ENCODE results near the gene PRDM1. TPM values are rescaled to one million over a fixed set of nuclear protein-coding genes. Genes with fewer than 3 reads are reported as not detected.

The PRDM1 gene
- total and polyA plus RNA-seq, 2 donors (not counting 1 experiment from before 2014, with no cell fraction given) = 2.8 to 5.4 TPM

DNA sequence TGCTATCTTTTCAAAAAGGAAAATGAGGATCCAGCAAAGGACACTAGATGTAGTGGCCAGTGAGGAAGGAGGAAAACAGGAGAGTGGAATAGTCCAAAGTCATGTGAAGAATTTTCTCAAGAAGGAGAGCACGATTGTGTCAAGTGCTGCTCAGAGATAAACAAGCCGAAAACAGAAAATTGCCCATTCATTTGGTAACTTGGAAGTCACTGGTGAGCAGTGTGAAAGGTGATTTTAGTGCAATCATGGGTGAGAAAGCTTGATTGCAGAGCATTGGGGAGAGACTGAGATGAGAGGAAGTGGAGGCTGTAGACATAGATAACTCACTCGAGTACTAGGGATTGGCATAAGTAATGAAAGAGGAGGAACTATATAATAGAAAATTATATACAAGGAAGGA lies 26.0 kb upstream of the PRDM1 start:
- DNase-seq (ENCODE audit: low read depth in 2 of 2) = no peak
- Histone ChIP-seq H2AFZ (ENCODE audit: low read length) (no peak overlapping the region), H3K79me2 (ENCODE audit: control insufficient read depth, insufficient read depth, low read length) (no peaks in the 10 kb centered on the region), H3K4me1 (ENCODE audit: control insufficient read depth, extremely low read depth, insufficient read depth, low read length) (peaks cover 11% of the 10 kb centered on the region), H3K36me3 (ENCODE audit: control insufficient read depth, insufficient read depth, low read length) (no peaks in the 10 kb centered on the region), H4K20me1 (ENCODE audit: control insufficient read depth, extremely low read depth, insufficient read depth, low read length) (no peaks in the 10 kb centered on the region), H3K9me3 (ENCODE audit: control insufficient read depth, insufficient read depth, low read depth, low read length) (no peaks in the 10 kb centered on the region), H3K27me3 (ENCODE audit: control insufficient read depth, insufficient read depth, low read length) (no peaks in the 10 kb centered on the region), H3K4me2 (ENCODE audit: extremely low read depth, insufficient read depth, low read length) (no peak overlapping the region), H3K4me3 (replicated peaks in 1 of 4; ENCODE audit: control extremely low read depth in 1 of 4, insufficient read depth in 1 of 4, low read depth in 3 of 4, low read length in 4 of 4) (no peak overlapping the region), H3K9ac (ENCODE audit: insufficient read depth, low read length) (no peak overlapping the region), H3K27ac (ENCODE audit: insufficient read depth, low read length) (no peak overlapping the region)
- TF ChIP-seq EZH2 (IDR thresholded peaks at IDR 0.05; ENCODE audit: low read length, missing control alignments) = no peak
- TF ChIP-seq, protein P1, sequence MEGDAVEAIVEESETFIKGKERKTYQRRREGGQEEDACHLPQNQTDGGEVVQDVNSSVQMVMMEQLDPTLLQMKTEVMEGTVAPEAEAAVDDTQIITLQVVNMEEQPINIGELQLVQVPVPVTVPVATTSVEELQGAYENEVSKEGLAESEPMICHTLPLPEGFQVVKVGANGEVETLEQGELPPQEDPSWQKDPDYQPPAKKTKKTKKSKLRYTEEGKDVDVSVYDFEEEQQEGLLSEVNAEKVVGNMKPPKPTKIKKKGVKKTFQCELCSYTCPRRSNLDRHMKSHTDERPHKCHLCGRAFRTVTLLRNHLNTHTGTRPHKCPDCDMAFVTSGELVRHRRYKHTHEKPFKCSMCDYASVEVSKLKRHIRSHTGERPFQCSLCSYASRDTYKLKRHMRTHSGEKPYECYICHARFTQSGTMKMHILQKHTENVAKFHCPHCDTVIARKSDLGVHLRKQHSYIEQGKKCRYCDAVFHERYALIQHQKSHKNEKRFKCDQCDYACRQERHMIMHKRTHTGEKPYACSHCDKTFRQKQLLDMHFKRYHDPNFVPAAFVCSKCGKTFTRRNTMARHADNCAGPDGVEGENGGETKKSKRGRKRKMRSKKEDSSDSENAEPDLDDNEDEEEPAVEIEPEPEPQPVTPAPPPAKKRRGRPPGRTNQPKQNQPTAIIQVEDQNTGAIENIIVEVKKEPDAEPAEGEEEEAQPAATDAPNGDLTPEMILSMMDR (conservative IDR thresholded peaks at IDR 0.05 in 1 of 2, IDR thresholded peaks at IDR 0.05 in 1 of 2; ENCODE audit: low read depth in 1 of 2, low read length in 2 of 2) = no peak

- Histone ChIP-seq H3K4me1 (ENCODE audit: control insufficient read depth, extremely low read depth, insufficient read depth, low read length) (peaks cover 14% of the 10 kb centered on the region), H3K36me3 (ENCODE audit: control insufficient read depth, insufficient read depth, low read length) (no peaks in the 10 kb centered on the region), H3K27ac (ENCODE audit: insufficient read depth, low read length) (no peak overlapping the region), H3K9ac (ENCODE audit: insufficient read depth, low read length) (no peak overlapping the region), H3K4me3 (replicated peaks in 1 of 4; ENCODE audit: control extremely low read depth in 1 of 4, insufficient read depth in 1 of 4, low read depth in 3 of 4, low read length in 4 of 4) (no peak overlapping the region), H3K9me3 (ENCODE audit: control insufficient read depth, insufficient read depth, low read depth, low read length) (no peaks in the 10 kb centered on the region), H4K20me1 (ENCODE audit: control insufficient read depth, extremely low read depth, insufficient read depth, low read length) (no peaks in the 10 kb centered on the region), H3K27me3 (ENCODE audit: control insufficient read depth, insufficient read depth, low read length) (no peaks in the 10 kb centered on the region), H3K79me2 (ENCODE audit: control insufficient read depth, insufficient read depth, low read length) (no peaks in the 10 kb centered on the region), H3K4me2 (ENCODE audit: extremely low read depth, insufficient read depth, low read length) (no peak overlapping the region), H2AFZ (ENCODE audit: low read length) (no peak overlapping the region)
- TF ChIP-seq, protein P1 (conservative IDR thresholded peaks at IDR 0.05 in 1 of 2, IDR thresholded peaks at IDR 0.05 in 1 of 2; ENCODE audit: low read depth in 1 of 2, low read length in 2 of 2) = no peak
- TF ChIP-seq EZH2 (IDR thresholded peaks at IDR 0.05; ENCODE audit: low read length, missing control alignments) = no peak
- peak in 1 of 2 donors; percentile 47 for DNase-seq (ENCODE audit: low read depth in 2 of 2)
Observed at GRCh38 chr6:106063448-106063850, 22.7 kb upstream of the PRDM1 start.

DNA sequence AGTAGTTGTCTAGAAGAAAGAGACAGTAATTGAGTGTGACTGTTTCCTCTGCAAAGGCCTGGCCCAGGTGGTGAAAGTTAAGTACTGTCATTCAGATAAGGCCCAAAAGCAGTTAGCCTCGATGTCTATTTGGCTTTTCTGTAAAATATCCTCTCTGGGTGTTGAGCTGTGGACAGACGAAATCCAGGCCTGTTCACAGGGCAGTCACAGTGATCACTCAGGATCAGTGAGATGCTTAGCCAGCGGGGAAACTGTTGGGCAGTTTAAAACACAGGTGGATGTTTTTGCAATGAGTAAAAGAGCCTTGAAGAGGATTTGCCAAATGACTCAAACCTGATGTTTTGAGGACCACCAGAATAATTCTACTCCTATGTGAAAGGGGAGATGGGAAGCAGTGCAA lies 22.0 kb upstream of the PRDM1 start:
- H3K4me1 ChIP-seq (ENCODE audit: control insufficient read depth, extremely low read depth, insufficient read depth, low read length) = peaks cover 14% of the 10 kb centered on the region
- peak in 1 of 2 donors; percentile 26 for DNase-seq (ENCODE audit: low read depth in 2 of 2)

More for the DNA sequence above, 22.0 kb upstream of the PRDM1 start:
- H3K4me2 ChIP-seq (ENCODE audit: extremely low read depth, insufficient read depth, low read length) = no peak overlapping the region
- peak overlapping the region; percentile 48 for H2AFZ ChIP-seq (ENCODE audit: low read length)
- no peaks in the 10 kb centered on the region for H3K36me3 ChIP-seq (ENCODE audit: control insufficient read depth, insufficient read depth, low read length)
- no peaks in the 10 kb centered on the region for H3K27me3 ChIP-seq (ENCODE audit: control insufficient read depth, insufficient read depth, low read length)
- no peak overlapping the region for H3K27ac ChIP-seq (ENCODE audit: insufficient read depth, low read length)
- no peaks in the 10 kb centered on the region for H4K20me1 ChIP-seq (ENCODE audit: control insufficient read depth, extremely low read depth, insufficient read depth, low read length)
- H3K9me3 ChIP-seq (ENCODE audit: control insufficient read depth, insufficient read depth, low read depth, low read length) = no peaks in the 10 kb centered on the region
- no peaks in the 10 kb centered on the region for H3K79me2 ChIP-seq (ENCODE audit: control insufficient read depth, insufficient read depth, low read length)
- no peak overlapping the region for H3K4me3 ChIP-seq (replicated peaks in 1 of 4; ENCODE audit: control extremely low read depth in 1 of 4, insufficient read depth in 1 of 4, low read depth in 3 of 4, low read length in 4 of 4)
- TF ChIP-seq, protein P1 (conservative IDR thresholded peaks at IDR 0.05 in 1 of 2, IDR thresholded peaks at IDR 0.05 in 1 of 2; ENCODE audit: low read depth in 1 of 2, low read length in 2 of 2) = no peak
- no peak for TF ChIP-seq EZH2 (IDR thresholded peaks at IDR 0.05; ENCODE audit: low read length, missing control alignments)
- no peak overlapping the region for H3K9ac ChIP-seq (ENCODE audit: insufficient read depth, low read length)
